Thymus (tissue), 11 donors: ENCODE data around the gene ERVFRD-1. TPM values are rescaled to one million over a fixed set of nuclear protein-coding genes. Genes with fewer than 3 reads are reported as not detected.

Experiments
- DNase-seq, 9 donors: peaks; one replicate each; pipeline ENCODE4 v3.0.0-alpha.2; 2013; ENCODE audit warnings: low spot score in 9 of 9, low read depth in 6 of 9, missing footprints in 1 of 9
- H3K27ac ChIP-seq, 2 donors: one replicate each; pipeline ENCODE4 v1.5.1; 2013; ENCODE audit warnings: control low read depth in 1 of 2, low read depth in 1 of 2, low read length in 1 of 2, mild to moderate bottlenecking in 1 of 2, moderate library complexity in 1 of 2
- H3K27me3 ChIP-seq, 2 donors: one replicate each; pipeline ENCODE4 v1.5.1; 2013; ENCODE audit warnings: low read length in 1 of 2; ENCODE audit not compliant: control insufficient read depth in 2 of 2, insufficient read depth in 1 of 2
- H3K36me3 ChIP-seq, 2 donors: one replicate each; pipeline ENCODE4 v1.5.1; 2013; ENCODE audit warnings: low read length in 1 of 2, mild to moderate bottlenecking in 1 of 2, moderate library complexity in 1 of 2; ENCODE audit not compliant: control insufficient read depth in 2 of 2, insufficient read depth in 2 of 2
- H3K4me1 ChIP-seq, 2 donors: one replicate each; pipeline ENCODE4 v1.5.1; 2013; ENCODE audit warnings: low read length in 2 of 2; ENCODE audit not compliant: control insufficient read depth in 2 of 2, insufficient read depth in 2 of 2
- H3K4me3 ChIP-seq, 2 donors: one replicate each; pipeline ENCODE4 v1.5.1; 2013; ENCODE audit warnings: low read length in 2 of 2, control low read depth in 1 of 2, mild to moderate bottlenecking in 1 of 2
- H3K9me3 ChIP-seq, 2 donors: one replicate each; pipeline ENCODE4 v1.5.1; 2013; ENCODE audit warnings: low read length in 1 of 2, mild to moderate bottlenecking in 1 of 2; ENCODE audit not compliant: control insufficient read depth in 2 of 2, insufficient read depth in 1 of 2
- WGBS: extraction: QIAGEN DNeasy Blood & Tissue Kit; methylation state at CpG from one replicate; pipeline ENCODE4 v1.1.7; 2013; 5-methylcytosine and 5-hydroxymethylcytosine counted together
- polyA plus RNA-seq: library from polyadenylated mRNA; stranded (reverse); fragments of 200-250 nt; gene quantifications from one replicate; pipeline ENCODE4 v1.2.3, GENCODE V29; 2013
- total RNA-seq: library from RNA; stranded (reverse); fragments of 120-200 nt; gene quantifications from one replicate; pipeline ENCODE4 v1.2.4, GENCODE V29; 2013
- donor health status: healthy.

ERVFRD-1 gene
- total and polyA plus RNA-seq, 2 donors: 0.02 to 0.14 TPM

DNA sequence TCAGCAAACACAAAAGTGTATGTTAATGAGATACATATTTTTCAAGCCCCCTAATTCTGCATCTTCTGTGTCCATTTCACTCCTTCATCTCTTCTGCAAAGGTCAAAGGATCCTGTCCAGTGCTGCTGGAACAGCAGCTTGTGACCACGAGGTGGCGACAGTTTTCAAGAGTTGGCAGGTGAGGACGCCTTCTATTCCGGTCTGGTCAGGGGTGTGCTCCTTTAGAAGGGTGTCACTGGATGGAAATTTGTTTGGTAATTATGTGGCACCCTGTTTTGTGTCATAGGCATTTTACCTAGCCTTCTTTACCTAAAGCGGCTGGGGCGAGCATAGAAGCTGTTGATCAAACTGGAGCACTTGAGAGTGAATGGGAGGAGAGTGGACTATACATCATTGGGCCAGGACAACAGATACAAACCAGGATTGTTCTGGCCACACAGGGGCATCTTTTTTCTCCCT lies 32.9 kb upstream of the ERVFRD-1 start:
- no peak overlapping the region for H3K4me3 ChIP-seq
- H3K27me3 ChIP-seq: no peaks in the 10 kb centered on the region
- no peaks in the 10 kb centered on the region for H3K4me1 ChIP-seq
- no peak overlapping the region for H3K27ac ChIP-seq
- H3K36me3 ChIP-seq: no peaks in the 10 kb centered on the region
- peak; percentile 36 to 80 (median 63) for DNase-seq
- H3K9me3 ChIP-seq: no peaks in the 10 kb centered on the region
- WGBS: 36% methylated on average over 6 of the region's 6 CpGs

DNA sequence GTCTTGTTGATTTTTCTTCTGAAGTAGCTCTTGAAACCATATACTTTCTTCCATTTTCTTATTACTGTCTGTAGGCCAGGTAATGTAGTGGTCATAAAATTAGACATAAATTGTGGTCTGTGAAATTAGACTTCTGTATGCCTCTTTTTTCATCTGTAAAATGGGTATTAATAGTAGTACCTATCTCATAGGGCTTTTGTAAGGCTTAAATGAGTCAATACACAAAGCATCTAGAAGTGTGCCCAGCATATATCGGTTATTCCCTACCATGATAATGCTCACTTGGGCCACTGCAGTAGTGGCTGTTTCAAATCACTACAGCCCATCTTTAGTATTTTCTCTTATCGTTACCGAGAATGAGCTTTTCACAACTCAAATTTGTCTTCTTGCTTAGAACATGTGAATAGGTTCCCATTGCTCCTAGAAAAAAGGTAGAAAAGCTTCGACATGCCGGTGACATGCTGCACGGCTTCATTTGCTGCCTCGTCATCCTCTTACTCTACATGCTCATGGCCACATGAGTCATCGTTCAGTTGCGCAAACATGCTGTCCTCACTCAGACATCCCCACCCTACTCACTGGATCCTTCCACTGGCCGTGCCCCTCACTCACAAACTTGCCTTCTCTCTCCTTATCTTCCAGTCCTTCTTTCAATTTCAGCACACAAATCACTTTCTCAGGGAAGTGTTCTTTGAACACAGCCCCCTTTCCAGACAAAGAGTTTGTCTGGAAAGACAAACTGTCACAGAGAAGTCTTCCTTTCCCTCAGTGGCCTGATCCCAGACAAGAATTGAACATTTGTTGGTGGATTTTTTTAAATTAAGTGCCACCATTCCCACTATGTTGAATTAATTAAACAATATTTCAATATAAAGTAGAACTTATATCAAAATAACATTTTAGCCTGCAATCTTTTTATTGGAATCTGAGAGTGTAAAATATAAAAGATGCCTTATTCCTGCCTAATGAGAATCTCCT lies 32.2 kb upstream of the ERVFRD-1 start:
- 96% methylated on average over 10 of the region's 10 CpGs for WGBS

DNA sequence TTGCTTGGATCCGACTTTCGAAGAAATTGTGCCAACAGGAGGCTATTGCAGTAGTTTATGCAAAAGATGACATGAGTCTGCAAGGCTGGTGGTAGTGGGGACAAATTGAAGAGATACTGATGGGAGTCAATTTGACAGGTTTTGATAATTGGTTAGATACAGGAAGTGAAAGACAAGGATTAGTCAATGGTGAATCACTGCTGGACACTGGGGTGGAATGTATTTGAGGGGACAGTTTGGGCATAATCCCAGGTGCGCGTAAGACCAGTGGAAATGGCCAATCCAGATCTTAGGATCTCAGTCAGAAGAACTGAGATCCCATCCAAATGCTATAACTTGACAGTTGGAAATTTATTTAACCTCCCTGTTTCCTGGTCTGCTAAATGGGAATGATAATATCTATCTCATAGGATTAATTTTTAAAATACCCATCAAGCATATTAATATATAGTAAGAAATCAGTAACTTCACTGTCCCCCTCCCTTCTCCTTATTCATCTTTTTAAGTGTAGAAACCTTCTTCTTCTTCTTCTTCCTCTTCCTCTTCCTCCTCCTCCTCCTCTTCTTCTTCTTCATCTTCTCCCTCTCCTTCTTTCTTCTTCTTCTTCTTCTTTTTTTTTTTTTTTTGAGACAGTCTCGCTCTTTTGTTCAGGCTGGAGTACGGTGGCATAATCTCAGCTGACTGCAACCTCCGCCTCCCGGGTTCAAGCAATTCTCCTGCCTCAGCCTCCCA lies 30.9 kb upstream of the ERVFRD-1 start:
- Histone ChIP-seq H3K27ac (no peak overlapping the region), H3K36me3 (no peaks in the 10 kb centered on the region), H3K4me3 (no peak overlapping the region), H3K4me1 (no peaks in the 10 kb centered on the region), H3K9me3 (no peaks in the 10 kb centered on the region), H3K27me3 (no peaks in the 10 kb centered on the region)
- DNase-seq: no peak
- WGBS: 98% methylated on average over 8 of the region's 8 CpGs

More for the DNA sequence above, 32.2 kb upstream of the ERVFRD-1 start:
- no peak for DNase-seq
- H3K9me3 ChIP-seq: no peaks in the 10 kb centered on the region
- no peaks in the 10 kb centered on the region for H3K27me3 ChIP-seq
- H3K36me3 ChIP-seq: no peaks in the 10 kb centered on the region
- H3K4me1 ChIP-seq: no peaks in the 10 kb centered on the region
- no peak overlapping the region for H3K4me3 ChIP-seq
- no peak overlapping the region for H3K27ac ChIP-seq

GRCh38 chr6:11141295-11141694 lies 29.8 kb upstream of the ERVFRD-1 start:
- DNase-seq: no peak
- no peaks in the 10 kb centered on the region for H3K36me3 ChIP-seq
- no peak overlapping the region for H3K27ac ChIP-seq
- no peak overlapping the region for H3K4me3 ChIP-seq
- H3K4me1 ChIP-seq: no peaks in the 10 kb centered on the region
- 94% methylated on average over 3 of the region's 3 CpGs for WGBS
- H3K9me3 ChIP-seq: no peaks in the 10 kb centered on the region
- H3K27me3 ChIP-seq: no peaks in the 10 kb centered on the region

- Histone ChIP-seq H3K27me3 (no peaks in the 10 kb centered on the region), H3K4me1 (no peaks in the 10 kb centered on the region), H3K36me3 (peaks cover 5 to 10% of the 10 kb centered on the region in 2 donors), H3K4me3 (no peak overlapping the region), H3K9me3 (no peaks in the 10 kb centered on the region), H3K27ac (no peak overlapping the region)
- no peak for DNase-seq
- whole genome bisulfite sequencing: 97% methylated on average over 3 of the region's 3 CpGs
Measured at GRCh38 chr6:11140056-11140455, 28.5 kb upstream of the ERVFRD-1 start.

DNA sequence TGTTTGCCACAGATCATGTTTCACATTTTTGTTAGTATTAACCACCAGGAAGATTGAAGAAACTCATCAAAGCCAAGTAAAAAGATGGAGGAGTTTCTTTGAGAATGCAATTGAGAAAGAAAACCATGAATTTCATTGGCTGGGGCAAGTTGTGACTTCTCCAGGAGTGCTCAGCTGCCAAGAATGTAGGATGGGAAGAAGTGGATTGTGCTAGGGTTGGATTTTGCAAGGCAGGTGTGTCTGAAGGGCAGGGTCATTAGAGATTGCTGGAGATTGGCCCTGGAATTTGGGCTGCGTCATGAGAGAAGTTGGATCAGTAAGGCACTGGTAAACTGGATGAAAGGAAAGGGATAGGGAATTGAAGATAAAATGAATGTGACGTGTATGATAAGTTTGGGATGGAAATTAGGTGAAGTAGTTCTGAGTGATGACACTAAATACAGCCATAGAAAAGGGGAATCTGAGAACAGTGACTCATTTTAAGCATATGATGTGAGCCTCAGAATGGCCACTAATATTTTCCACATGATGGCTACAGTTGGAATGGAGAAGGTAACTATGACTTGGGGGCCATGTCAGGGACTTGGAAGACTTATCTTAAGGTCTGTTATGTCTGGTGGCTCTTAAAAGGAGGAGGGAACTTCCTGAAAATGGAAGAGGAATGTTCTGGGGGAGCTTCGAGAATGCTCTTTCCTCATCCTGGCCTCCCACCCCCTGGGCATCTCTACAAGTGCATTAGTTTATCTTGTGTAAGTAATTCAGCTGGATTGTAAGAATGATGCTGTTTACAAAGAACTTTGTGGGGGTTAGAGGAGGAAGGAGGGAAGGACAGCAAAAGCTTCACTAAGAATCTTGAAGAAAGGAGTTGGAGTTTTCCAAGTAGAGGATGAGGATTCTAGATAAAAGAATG lies 27.8 kb upstream of the ERVFRD-1 start:
- WGBS: 95% methylated on average over 3 of the region's 3 CpGs
- Histone ChIP-seq H3K4me3 (no peak overlapping the region), H3K27ac (no peak overlapping the region), H3K27me3 (no peaks in the 10 kb centered on the region), H3K9me3 (no peaks in the 10 kb centered on the region), H3K4me1 (no peaks in the 10 kb centered on the region), H3K36me3 (peaks cover 6 to 10% of the 10 kb centered on the region in 2 donors)
- DNase-seq: no peak

GRCh38 chr6:11136809-11137208 lies 25.3 kb upstream of the ERVFRD-1 start:
- Histone ChIP-seq H3K9me3 (no peaks in the 10 kb centered on the region), H3K4me3 (no peak overlapping the region), H3K27me3 (no peaks in the 10 kb centered on the region), H3K36me3 (peaks cover 6 to 10% of the 10 kb centered on the region in 2 donors), H3K4me1 (no peaks in the 10 kb centered on the region), H3K27ac (no peak overlapping the region)
- DNase-seq: no peak

DNA sequence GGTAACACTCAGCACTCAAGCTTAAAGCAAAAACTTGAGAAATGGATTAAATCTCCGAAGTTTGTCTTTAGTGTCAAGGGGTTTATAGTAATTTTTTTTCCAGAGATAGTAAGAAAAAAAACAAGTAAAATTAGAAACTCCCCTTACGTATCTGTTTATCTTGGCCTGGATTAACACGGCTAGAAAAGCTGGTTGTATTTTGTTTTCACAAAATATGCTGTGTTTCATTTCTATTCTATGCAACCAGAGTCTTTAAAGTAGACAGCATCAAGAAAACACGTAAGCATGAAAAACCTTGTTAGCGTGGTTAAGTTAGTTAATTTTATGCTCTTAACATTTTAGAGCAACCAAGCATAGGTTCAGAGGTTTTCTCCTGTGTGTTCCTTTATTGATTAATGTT lies 21.8 kb upstream of the ERVFRD-1 start:
- Histone ChIP-seq H3K27me3 (no peaks in the 10 kb centered on the region), H3K4me3 (no peak overlapping the region), H3K27ac (no peak overlapping the region), H3K36me3 (peaks cover 6 to 10% of the 10 kb centered on the region in 2 donors), H3K9me3 (no peaks in the 10 kb centered on the region), H3K4me1 (no peaks in the 10 kb centered on the region)
- WGBS: 96% methylated on average over 5 of the region's 5 CpGs
- DNase-seq: no peak
